Kidney epithelial cell (primary cell): ENCODE data around the gene STK17B. TPM values are rescaled to one million over a fixed set of nuclear protein-coding genes. Genes with fewer than 3 reads are reported as not detected.

ENCODE experiments used
- DNase-seq: peaks from one replicate; pipeline ENCODE4 v3.0.0-alpha.2; 2010; ENCODE audit warnings: low read depth
- H3K27me3 ChIP-seq: 2 replicates; pipeline ENCODE4 v1.6.0; 2011; ENCODE audit warnings: low read length; ENCODE audit not compliant: control insufficient read depth, insufficient read depth
- H3K36me3 ChIP-seq: 2 replicates; pipeline ENCODE4 v1.5.1; 2011; ENCODE audit warnings: low read length; ENCODE audit not compliant: control insufficient read depth, insufficient read depth
- H3K4me3 ChIP-seq: 2 replicates; pipeline ENCODE4 v1.5.1; 2011; ENCODE audit warnings: low read depth, mild to moderate bottlenecking, control low read depth, low read length
- total RNA-seq: library from RNA; depleted of rRNA; stranded (reverse); fragments of >200 nt; gene quantifications from 2 replicates; pipeline ENCODE4 v1.2.3, GENCODE V29; 2015
- TF ChIP-seq, protein P1 (sequence below): IDR thresholded peaks from 2 replicates; pipeline ENCODE4 v1.5.1; 2011; ENCODE audit warnings: mild to moderate bottlenecking, moderate library complexity, low read length, control low read depth, inconsistent platforms; ENCODE audit not compliant: insufficient read depth, poor library complexity, severe bottlenecking

STK17B gene
- total RNA-seq, 1 donor from 2014 or later, result 8.2 TPM

DNA sequence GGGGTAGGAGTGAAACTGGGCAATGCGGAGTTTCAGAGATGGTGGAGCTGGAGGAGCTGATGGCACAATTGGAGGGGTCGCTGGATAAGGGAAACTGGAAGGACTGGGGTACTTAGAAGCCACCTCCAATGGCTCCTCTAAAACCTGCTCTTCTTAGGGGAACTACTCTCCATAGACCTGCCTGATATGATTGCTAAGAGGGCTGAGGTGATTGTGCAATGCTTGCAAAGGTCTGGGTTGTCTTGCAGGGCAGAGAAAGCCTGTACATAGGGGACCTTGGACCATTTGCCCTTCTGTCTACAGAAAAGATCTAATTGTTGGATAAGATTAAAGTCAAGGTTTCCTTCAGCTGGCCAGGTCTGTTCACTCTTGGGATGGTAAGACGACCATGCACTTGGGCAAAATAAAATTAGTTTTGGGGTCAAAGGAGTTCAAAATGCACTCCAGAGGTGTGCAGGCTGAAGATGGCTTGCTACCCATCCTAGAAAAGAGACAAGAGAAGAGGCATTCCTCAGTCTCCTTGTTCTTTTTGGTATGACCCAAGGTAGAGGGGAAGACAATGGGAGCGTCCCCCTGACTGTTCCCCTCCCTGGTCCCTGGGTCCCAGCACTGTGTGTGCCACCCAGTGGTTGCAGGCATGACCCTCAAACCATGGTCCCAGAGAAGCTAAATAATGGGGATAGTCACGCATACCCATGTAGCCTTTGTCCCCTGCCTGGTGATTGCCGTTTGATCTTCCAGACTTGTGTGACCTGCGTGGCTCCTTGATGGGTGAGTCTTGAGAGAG lies 41.1 kb downstream of the STK17B start:
- DNase-seq, result no peak
- TF ChIP-seq, protein P1, sequence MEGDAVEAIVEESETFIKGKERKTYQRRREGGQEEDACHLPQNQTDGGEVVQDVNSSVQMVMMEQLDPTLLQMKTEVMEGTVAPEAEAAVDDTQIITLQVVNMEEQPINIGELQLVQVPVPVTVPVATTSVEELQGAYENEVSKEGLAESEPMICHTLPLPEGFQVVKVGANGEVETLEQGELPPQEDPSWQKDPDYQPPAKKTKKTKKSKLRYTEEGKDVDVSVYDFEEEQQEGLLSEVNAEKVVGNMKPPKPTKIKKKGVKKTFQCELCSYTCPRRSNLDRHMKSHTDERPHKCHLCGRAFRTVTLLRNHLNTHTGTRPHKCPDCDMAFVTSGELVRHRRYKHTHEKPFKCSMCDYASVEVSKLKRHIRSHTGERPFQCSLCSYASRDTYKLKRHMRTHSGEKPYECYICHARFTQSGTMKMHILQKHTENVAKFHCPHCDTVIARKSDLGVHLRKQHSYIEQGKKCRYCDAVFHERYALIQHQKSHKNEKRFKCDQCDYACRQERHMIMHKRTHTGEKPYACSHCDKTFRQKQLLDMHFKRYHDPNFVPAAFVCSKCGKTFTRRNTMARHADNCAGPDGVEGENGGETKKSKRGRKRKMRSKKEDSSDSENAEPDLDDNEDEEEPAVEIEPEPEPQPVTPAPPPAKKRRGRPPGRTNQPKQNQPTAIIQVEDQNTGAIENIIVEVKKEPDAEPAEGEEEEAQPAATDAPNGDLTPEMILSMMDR, result no peak
- Histone ChIP-seq H3K36me3 (no peaks in the 10 kb centered on the region), H3K27me3 (no peaks in the 10 kb centered on the region), H3K4me3 (no peak overlapping the region)

DNA sequence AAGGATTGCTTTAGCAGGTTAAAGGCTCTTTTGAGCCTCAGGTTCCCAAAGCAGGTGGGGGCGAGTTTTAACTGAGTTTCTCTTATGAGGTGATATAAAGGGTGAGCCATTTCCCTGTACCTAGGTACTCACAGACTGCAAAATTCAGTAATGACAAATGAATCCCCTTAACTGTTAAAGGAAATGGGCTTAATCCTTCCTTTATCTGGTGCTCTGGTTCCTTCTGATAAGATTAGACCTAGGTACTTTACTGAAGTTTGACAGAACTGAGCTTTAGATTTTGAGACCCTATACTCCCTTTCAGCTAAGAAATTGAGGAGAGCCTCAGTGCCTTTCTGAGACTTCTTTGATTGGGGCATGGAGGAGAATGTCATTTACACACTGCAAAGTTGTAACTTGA lies 42.6 kb downstream of the STK17B start:
- DNase-seq, result no peak
- Histone ChIP-seq H3K27me3 (no peaks in the 10 kb centered on the region), H3K4me3 (no peak overlapping the region), H3K36me3 (no peaks in the 10 kb centered on the region)
- TF ChIP-seq, protein P1, result no peak

DNA sequence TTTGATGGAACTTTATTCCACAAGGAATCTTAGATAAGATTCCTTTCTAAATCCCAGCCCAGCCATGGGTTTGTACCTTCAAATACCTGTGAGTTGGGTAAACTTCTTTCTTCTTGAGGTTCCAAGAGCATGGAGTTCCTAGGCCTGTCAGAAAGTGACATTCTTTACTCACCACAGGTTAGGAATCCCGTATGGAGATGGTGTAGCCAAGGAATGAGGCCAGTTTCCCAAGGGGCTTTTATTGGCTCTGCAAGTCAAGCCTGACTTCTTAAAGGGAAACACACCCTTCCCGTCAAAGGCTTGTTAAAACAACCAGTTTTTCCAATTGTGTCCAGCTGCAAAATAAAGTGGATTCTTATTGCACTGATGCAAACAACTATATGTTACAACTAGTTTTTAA lies 45.8 kb downstream of the STK17B start:
- no peak overlapping the region for H3K4me3 ChIP-seq
- H3K27me3 ChIP-seq, result no peaks in the 10 kb centered on the region
- DNase-seq, result no peak
- no peaks in the 10 kb centered on the region for H3K36me3 ChIP-seq
- TF ChIP-seq, protein P1, result no peak

DNA sequence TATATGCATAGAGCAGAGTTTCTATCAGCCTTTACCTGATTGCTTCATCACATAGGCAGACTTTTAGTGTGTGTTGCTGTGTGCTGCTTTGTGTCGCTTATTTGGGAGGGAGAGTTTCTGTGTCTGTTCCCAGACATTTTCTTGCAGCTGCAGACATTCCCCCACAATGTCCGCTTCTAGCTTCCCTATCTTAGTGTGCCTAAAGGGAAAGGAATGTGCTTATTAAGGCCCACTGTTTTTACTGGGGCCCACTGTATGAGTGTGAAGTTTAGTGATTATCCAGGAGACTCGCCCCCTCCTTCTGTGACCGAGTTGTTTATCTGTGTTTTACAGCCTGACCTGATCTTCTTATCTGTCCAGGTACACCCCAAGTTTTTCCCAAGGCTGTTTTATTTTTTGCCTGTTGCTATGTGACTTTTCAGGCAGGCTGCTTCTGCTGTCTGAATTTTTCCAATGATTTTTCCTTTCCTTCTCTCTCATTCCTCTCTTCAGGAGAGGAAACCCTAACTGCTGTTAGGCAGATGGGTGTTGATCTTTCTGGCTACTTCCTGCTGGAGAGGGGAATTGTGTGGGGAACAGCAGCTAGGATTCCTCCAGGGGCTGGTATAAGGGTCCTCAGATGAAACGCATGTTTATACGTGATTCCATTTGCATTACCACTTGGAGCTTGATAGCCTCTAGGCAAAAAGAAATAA lies 47.6 kb downstream of the STK17B start:
- Histone ChIP-seq H3K36me3 (no peaks in the 10 kb centered on the region), H3K27me3 (no peaks in the 10 kb centered on the region), H3K4me3 (no peak overlapping the region)
- no peak for DNase-seq
- TF ChIP-seq, protein P1, result no peak

DNA sequence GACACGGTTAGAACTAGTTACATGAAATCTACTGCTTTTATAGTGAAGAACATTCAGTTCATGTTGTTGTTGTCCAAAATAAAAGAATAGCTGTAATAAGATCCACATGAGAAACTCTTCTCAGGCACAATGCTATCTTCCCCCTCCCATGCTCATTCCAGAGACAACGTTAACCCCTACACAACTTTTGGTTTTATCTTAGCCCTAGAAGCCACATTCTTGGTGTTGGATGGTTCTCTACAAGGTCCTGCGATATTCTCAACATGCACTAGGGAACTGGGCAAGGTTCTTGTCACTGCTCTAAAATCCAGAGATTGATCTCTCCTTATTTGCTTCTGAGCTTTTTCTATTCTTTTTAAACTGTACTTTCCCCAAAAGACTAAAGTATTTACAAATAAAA lies 51.5 kb downstream of the STK17B start:
- Histone ChIP-seq H3K36me3 (no peaks in the 10 kb centered on the region), H3K4me3 (no peak overlapping the region), H3K27me3 (no peaks in the 10 kb centered on the region)
- DNase-seq, result no peak
- TF ChIP-seq, protein P1, result no peak
